Measurements from ENCODE around the gene DNAJC27. TPM values are rescaled to one million over a fixed set of nuclear protein-coding genes. Genes with fewer than 3 reads are reported as not detected.

The DNAJC27 gene
- polyA plus RNA-seq, 4 donors, result 0.81 to 5.3 (median 1.7) TPM

DNA sequence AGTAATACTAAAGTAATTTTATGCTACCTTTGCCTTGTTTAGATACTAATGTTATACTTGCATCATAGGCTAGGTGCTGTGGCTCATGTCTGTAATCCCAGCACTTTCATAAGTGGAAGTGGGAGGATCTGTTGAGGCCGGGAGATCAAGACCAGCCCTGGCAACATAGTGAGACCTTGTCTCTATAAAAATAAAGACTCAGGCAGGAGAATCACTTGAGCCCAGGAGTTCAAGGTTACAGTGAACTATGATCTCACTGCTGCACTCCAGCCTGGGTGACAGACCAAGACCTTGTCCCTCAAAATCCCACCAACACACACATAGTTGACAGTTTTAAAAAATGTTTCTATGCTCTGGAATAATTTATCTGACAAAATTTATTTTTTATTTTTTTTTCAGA, 6.9 kb upstream of the DNAJC27 start:
- Histone ChIP-seq H3K36me3 (ENCODE audit: control insufficient read depth in 3 of 3, insufficient read depth in 2 of 3, low read depth in 1 of 3, low read length in 3 of 3) (peaks cover 0 to 3% (median 0%) of the 10 kb centered on the region in 3 donors), H3K27ac (ENCODE audit: low read depth in 1 of 3, low read length in 2 of 3) (no peak overlapping the region), H3K27me3 (ENCODE audit: control insufficient read depth in 3 of 3, insufficient read depth in 3 of 3, low read length in 3 of 3) (no peaks in the 10 kb centered on the region), H3K9me3 (ENCODE audit: control insufficient read depth in 2 of 2, insufficient read depth in 1 of 2, low read depth in 1 of 2, low read length in 1 of 2) (no peaks in the 10 kb centered on the region), H3K4me1 (ENCODE audit: control insufficient read depth in 3 of 3, insufficient read depth in 2 of 3, low read depth in 1 of 3, low read length in 2 of 3) (no peaks in the 10 kb centered on the region), H3K4me3 (ENCODE audit: low read depth in 1 of 3, low read length in 3 of 3) (no peak overlapping the region)
- FAIRE-seq (no peak), DNase-seq (no peak)
- WGBS, 3 donors, result 61 to 86% (median 85%) methylated on average over 1 of the region's 1 CpG

DNA sequence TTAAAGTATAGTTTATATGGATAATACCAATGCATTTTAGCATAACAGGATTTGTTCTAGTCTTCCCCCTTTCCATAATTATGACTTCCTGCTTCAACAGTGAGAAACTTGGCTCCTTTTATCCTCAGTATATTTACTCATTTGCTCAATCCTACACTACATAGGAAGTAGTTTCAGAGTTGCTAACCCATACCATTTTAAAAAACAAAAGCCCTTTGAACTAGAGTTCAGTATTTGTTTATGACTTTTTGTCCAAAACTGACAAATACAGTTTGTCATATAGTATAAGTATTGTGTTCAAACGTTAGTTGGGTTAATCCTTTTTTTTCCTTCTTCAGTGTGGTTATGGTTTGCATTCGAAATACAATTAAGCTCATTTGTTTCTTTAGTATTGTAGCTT, 5.9 kb upstream of the DNAJC27 start:
- H3K4me1 ChIP-seq (ENCODE audit: control insufficient read depth in 3 of 3, insufficient read depth in 2 of 3, low read depth in 1 of 3, low read length in 2 of 3), result no peaks in the 10 kb centered on the region
- no peak overlapping the region for H3K27ac ChIP-seq (ENCODE audit: low read depth in 1 of 3, low read length in 2 of 3)
- no peak for DNase-seq
- 67 to 77% (median 71%) methylated on average over 2 of the region's 2 CpGs for WGBS, 3 donors
- FAIRE-seq, result no peak
- H3K9me3 ChIP-seq (ENCODE audit: control insufficient read depth in 2 of 2, insufficient read depth in 1 of 2, low read depth in 1 of 2, low read length in 1 of 2), result no peaks in the 10 kb centered on the region
- H3K27me3 ChIP-seq (ENCODE audit: control insufficient read depth in 3 of 3, insufficient read depth in 3 of 3, low read length in 3 of 3), result no peaks in the 10 kb centered on the region
- no peak overlapping the region for H3K4me3 ChIP-seq (ENCODE audit: low read depth in 1 of 3, low read length in 3 of 3)
- peaks cover 0 to 3% (median 0%) of the 10 kb centered on the region in 3 donors for H3K36me3 ChIP-seq (ENCODE audit: control insufficient read depth in 3 of 3, insufficient read depth in 2 of 3, low read depth in 1 of 3, low read length in 3 of 3)

DNA sequence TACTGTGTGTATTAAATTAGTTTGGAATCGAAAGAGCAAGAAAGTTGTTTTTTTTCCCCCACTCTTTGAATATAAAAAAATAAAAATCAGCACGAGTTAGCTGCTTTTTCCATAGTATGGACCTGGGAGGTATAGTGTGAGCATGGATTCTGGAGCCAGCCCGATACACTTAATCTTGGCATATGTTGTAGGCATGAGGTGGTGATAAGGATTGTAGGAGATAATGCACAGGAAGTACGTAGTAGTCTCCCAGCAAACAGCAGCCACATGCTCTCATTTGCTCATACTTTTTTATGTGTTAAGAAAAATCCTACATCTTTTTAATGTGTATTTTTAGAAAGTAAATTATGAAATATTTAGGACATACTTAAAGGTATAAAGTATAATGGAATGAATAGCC, 2.1 kb upstream of the DNAJC27 start:
- 55 to 77% (median 67%) methylated on average over 4 of the region's 4 CpGs for WGBS, 3 donors
- FAIRE-seq (no peak), DNase-seq (peak in 1 of 2 donors; percentile 8)
- no peak overlapping the region for H3K4me3 ChIP-seq (ENCODE audit: low read depth in 1 of 3, low read length in 3 of 3)
- H3K4me1 ChIP-seq (ENCODE audit: control insufficient read depth in 3 of 3, insufficient read depth in 2 of 3, low read depth in 1 of 3, low read length in 2 of 3), result peaks cover 0 to 4% (median 0%) of the 10 kb centered on the region in 3 donors
- no peaks in the 10 kb centered on the region for H3K36me3 ChIP-seq (ENCODE audit: control insufficient read depth in 3 of 3, insufficient read depth in 2 of 3, low read depth in 1 of 3, low read length in 3 of 3)
- no peaks in the 10 kb centered on the region for H3K27me3 ChIP-seq (ENCODE audit: control insufficient read depth in 3 of 3, insufficient read depth in 3 of 3, low read length in 3 of 3)
- no peak overlapping the region for H3K27ac ChIP-seq (ENCODE audit: low read depth in 1 of 3, low read length in 2 of 3)
- no peaks in the 10 kb centered on the region for H3K9me3 ChIP-seq (ENCODE audit: control insufficient read depth in 2 of 2, insufficient read depth in 1 of 2, low read depth in 1 of 2, low read length in 1 of 2)

DNA sequence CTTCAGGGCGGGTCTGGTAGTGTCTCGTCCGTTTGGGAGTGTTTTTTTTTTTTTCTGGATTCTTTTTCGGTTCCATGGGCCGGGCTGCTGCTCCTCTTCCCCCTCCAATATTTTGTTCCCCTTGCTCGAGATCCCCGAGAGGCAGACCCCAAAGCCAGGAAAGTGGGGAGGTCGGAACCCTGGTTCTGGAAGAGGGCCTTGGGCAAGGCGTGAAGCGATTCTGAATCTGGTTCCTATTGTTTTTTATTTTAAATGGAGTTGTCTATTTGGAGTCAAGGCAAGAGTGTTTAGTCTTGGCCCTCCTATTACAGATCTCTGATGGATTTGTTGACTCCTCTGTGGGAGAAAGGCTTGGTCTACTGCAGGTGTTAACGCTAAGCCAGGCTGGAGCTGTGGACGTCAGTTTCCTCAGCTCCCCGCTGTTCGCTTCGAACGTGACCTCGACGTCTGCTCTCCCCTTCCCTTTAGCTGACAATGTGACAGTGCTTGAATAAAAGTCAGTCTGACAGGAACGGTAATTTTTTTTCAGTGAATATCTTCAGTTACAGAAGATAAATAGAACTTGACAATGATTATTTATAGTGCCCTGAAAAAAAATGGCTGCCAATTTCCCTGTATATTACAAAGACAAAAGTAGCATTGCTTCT, 683 bp upstream of the DNAJC27 start:
- Histone ChIP-seq H3K36me3 (ENCODE audit: control insufficient read depth in 3 of 3, insufficient read depth in 2 of 3, low read depth in 1 of 3, low read length in 3 of 3) (peaks cover 0 to 1% (median 0%) of the 10 kb centered on the region in 3 donors), H3K27ac (ENCODE audit: low read depth in 1 of 3, low read length in 2 of 3) (peak overlapping the region; percentile 96 to 99 (median 98)), H3K4me3 (ENCODE audit: low read depth in 1 of 3, low read length in 3 of 3) (peak overlapping the region; percentile 64 to 92 (median 80)), H3K4me1 (ENCODE audit: control insufficient read depth in 3 of 3, insufficient read depth in 2 of 3, low read depth in 1 of 3, low read length in 2 of 3) (peaks cover 0 to 4% (median 0%) of the 10 kb centered on the region in 3 donors), H3K27me3 (ENCODE audit: control insufficient read depth in 3 of 3, insufficient read depth in 3 of 3, low read length in 3 of 3) (no peaks in the 10 kb centered on the region), H3K9me3 (ENCODE audit: control insufficient read depth in 2 of 2, insufficient read depth in 1 of 2, low read depth in 1 of 2, low read length in 1 of 2) (no peaks in the 10 kb centered on the region)
- FAIRE-seq (no peak), DNase-seq (peak; percentile 52 to 78)
- WGBS, 3 donors, result 0 to 1% (median 0%) methylated on average over 19 of the region's 19 CpGs

DNA sequence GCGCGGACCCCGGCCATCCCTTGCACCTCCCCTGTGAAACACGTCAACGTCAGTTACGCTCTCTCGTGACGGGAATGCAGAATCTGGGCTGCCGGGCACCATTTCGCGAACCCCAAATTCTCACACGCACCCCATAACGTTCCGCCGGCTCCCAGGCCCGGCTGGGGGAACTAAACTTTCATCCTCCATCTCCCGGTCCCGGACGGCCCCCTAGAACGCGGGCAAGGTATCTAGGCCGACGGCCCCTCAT, 544 bp downstream of the DNAJC27 start:
- WGBS, 3 donors, result 0% methylated on average over 17 to 23 of the region's 23 CpGs
- FAIRE-seq, result no peak
- peaks cover 0 to 4% (median 0%) of the 10 kb centered on the region in 3 donors for H3K4me1 ChIP-seq (ENCODE audit: control insufficient read depth in 3 of 3, insufficient read depth in 2 of 3, low read depth in 1 of 3, low read length in 2 of 3)
- peak overlapping the region; percentile 68 to 92 (median 80) for H3K4me3 ChIP-seq (ENCODE audit: low read depth in 1 of 3, low read length in 3 of 3)
- peaks cover 0 to 8% (median 0%) of the 10 kb centered on the region in 3 donors for H3K36me3 ChIP-seq (ENCODE audit: control insufficient read depth in 3 of 3, insufficient read depth in 2 of 3, low read depth in 1 of 3, low read length in 3 of 3)
- H3K27me3 ChIP-seq (ENCODE audit: control insufficient read depth in 3 of 3, insufficient read depth in 3 of 3, low read length in 3 of 3), result no peaks in the 10 kb centered on the region
- peak overlapping the region; percentile 96 to 99 (median 98) for H3K27ac ChIP-seq (ENCODE audit: low read depth in 1 of 3, low read length in 2 of 3)
- H3K9me3 ChIP-seq (ENCODE audit: control insufficient read depth in 2 of 2, insufficient read depth in 1 of 2, low read depth in 1 of 2, low read length in 1 of 2), result no peaks in the 10 kb centered on the region
- DNase-seq, result no peak

DNA sequence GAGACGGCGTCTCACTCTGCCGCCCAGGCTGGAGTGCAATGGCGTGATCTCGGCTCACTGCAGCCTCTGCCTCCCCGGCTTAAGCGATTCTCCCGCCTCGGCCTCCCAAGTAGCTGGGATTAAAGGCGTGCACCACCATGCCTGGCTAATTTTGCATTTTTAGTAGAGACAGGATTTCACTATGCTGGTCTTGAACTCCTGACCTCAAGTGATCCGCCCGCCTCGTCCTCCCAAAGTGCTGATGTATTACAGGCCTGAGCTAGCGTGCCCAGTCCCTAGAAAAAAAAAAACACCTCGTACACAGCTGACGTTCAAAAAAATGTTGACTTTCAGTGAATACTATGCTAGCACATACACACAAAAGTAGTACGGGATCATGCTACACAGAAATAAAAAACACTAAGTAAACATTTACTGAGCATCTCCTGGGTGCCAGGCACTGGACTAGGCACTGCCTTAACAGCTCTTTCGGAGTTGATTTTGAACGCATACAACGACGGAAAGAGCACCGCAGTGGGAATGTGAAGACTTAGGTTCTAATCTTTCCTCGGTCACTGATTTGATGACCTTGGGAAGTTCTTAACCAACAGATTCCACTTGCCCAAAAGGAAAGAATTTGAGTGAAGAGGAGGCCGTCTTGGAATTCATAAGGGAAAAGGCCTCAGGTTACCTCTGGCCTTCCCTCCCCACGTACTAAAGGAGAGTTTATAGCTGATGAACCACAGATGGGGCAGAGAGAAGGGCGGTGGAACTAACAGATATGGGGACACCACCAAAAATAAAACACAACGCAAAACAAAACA, 1.1 kb downstream of the DNAJC27 start:
- Histone ChIP-seq H3K36me3 (ENCODE audit: control insufficient read depth in 3 of 3, insufficient read depth in 2 of 3, low read depth in 1 of 3, low read length in 3 of 3) (peaks cover 0 to 8% (median 0%) of the 10 kb centered on the region in 3 donors), H3K27me3 (ENCODE audit: control insufficient read depth in 3 of 3, insufficient read depth in 3 of 3, low read length in 3 of 3) (no peaks in the 10 kb centered on the region), H3K4me1 (ENCODE audit: control insufficient read depth in 3 of 3, insufficient read depth in 2 of 3, low read depth in 1 of 3, low read length in 2 of 3) (peaks cover 0 to 4% (median 0%) of the 10 kb centered on the region in 3 donors), H3K9me3 (ENCODE audit: control insufficient read depth in 2 of 2, insufficient read depth in 1 of 2, low read depth in 1 of 2, low read length in 1 of 2) (no peaks in the 10 kb centered on the region), H3K4me3 (ENCODE audit: low read depth in 1 of 3, low read length in 3 of 3) (peak overlapping the region; percentile 68 to 92 (median 80)), H3K27ac (ENCODE audit: low read depth in 1 of 3, low read length in 2 of 3) (peak overlapping the region; percentile 96 to 99 (median 98))
- peak in 1 of 2 donors; percentile 31 for DNase-seq
- 61 to 69% (median 63%) methylated on average over 27 of the region's 27 CpGs for WGBS, 3 donors
- FAIRE-seq, result no peak

DNA sequence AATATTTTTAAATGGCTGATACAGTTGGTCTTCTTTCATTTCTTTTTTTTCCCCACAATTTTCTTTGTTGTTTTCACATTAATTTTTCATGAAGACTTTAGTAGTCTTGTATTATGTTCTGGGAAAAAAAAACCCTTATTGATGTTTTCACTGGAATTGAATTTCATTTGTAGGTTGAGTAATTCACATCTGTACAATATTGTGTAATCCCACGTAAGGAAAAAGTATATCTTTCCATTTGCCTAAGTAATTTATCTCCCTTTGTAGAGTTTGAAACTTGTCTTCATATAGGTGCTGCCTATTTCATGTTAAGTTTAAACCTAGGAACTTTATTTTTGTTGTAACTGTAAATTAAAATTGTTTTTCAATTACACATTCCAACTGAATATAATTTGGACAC, 2.0 kb downstream of the DNAJC27 start:
- Histone ChIP-seq H3K27ac (ENCODE audit: low read depth in 1 of 3, low read length in 2 of 3) (no peak overlapping the region), H3K4me3 (ENCODE audit: low read depth in 1 of 3, low read length in 3 of 3) (no peak overlapping the region), H3K36me3 (ENCODE audit: control insufficient read depth in 3 of 3, insufficient read depth in 2 of 3, low read depth in 1 of 3, low read length in 3 of 3) (peaks cover 0 to 15% (median 0%) of the 10 kb centered on the region in 3 donors), H3K9me3 (ENCODE audit: control insufficient read depth in 2 of 2, insufficient read depth in 1 of 2, low read depth in 1 of 2, low read length in 1 of 2) (no peaks in the 10 kb centered on the region), H3K4me1 (ENCODE audit: control insufficient read depth in 3 of 3, insufficient read depth in 2 of 3, low read depth in 1 of 3, low read length in 2 of 3) (peaks cover 0 to 4% (median 0%) of the 10 kb centered on the region in 3 donors), H3K27me3 (ENCODE audit: control insufficient read depth in 3 of 3, insufficient read depth in 3 of 3, low read length in 3 of 3) (no peaks in the 10 kb centered on the region)
- no peak for DNase-seq
- no peak for FAIRE-seq
- 76 to 86% (median 83%) methylated on average over 1 of the region's 1 CpG for WGBS, 3 donors

DNA sequence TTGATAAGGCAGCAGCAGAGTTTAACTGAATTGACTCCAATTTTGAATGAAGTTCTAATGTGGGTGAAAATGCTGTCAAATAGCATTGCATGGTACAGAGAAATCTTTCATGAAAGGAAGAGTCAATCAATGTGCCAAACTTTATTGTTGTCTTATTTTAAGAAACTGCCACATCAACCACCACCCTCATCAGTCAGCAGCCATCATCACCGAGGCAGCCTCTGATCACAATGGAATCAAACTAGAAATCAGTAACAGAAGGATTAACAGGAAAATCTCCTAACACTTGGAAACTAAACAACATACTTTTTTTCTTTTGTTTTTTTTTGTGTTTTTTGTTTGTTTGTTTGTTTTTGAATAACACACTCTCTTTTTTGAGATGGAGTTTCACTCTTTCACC, 9.9 kb downstream of the DNAJC27 start:
- FAIRE-seq (no peak), DNase-seq (no peak)
- WGBS, 3 donors, result 96 to 100% (median 100%) methylated on average over 1 of the region's 1 CpG
- Histone ChIP-seq H3K9me3 (ENCODE audit: control insufficient read depth in 2 of 2, insufficient read depth in 1 of 2, low read depth in 1 of 2, low read length in 1 of 2) (no peaks in the 10 kb centered on the region), H3K4me3 (ENCODE audit: low read depth in 1 of 3, low read length in 3 of 3) (no peak overlapping the region), H3K27ac (ENCODE audit: low read depth in 1 of 3, low read length in 2 of 3) (no peak overlapping the region), H3K36me3 (ENCODE audit: control insufficient read depth in 3 of 3, insufficient read depth in 2 of 3, low read depth in 1 of 3, low read length in 3 of 3) (peaks cover 0 to 27% (median 13%) of the 10 kb centered on the region in 3 donors), H3K4me1 (ENCODE audit: control insufficient read depth in 3 of 3, insufficient read depth in 2 of 3, low read depth in 1 of 3, low read length in 2 of 3) (no peaks in the 10 kb centered on the region), H3K27me3 (ENCODE audit: control insufficient read depth in 3 of 3, insufficient read depth in 3 of 3, low read length in 3 of 3) (no peaks in the 10 kb centered on the region)

Data from small intestine (tissue), 7 donors.